T-helper 17 cell (primary cell): ENCODE measurements around the gene QSOX2. TPM values are rescaled to one million over a fixed set of nuclear protein-coding genes. Genes with fewer than 3 reads are reported as not detected.
A peak's percentile ranks its signal among the peaks of the same experiment; 100 is the strongest.

Experiments
- ATAC-seq: fragments of 150-1000 bp; cut with Tn5 transposase; 2 replicates; pipeline ENCODE4 v1.10.0; 2021; ENCODE audit warnings: mild to moderate bottlenecking, moderate library complexity
- DNase-seq, 3 donors: peaks; one replicate each; pipeline versions ENCODE4 v3.0.0 to v3.0.0-alpha.2; 2020 to 2021
- H3K9me3 ChIP-seq: one replicate; pipeline ENCODE4 v1.7.0; 2013; ENCODE audit warnings: low read length, mild to moderate bottlenecking; ENCODE audit not compliant: control insufficient read depth, poor library complexity, severe bottlenecking
- H3K27ac Mint-ChIP-seq: one replicate; pipeline ENCODE4 v1.8.0; 2022; ENCODE audit warnings: mild to moderate bottlenecking, moderate library complexity, mixed read lengths
- H3K27me3 Mint-ChIP-seq: one replicate; pipeline ENCODE4 v1.8.0; 2022; ENCODE audit warnings: mixed read lengths
- H3K36me3 Mint-ChIP-seq: one replicate; pipeline ENCODE4 v1.8.0; 2022; ENCODE audit warnings: low read depth, mixed read lengths
- H3K4me1 Mint-ChIP-seq: one replicate; pipeline ENCODE4 v1.8.0; 2022; ENCODE audit warnings: mild to moderate bottlenecking, mixed read lengths
- H3K4me3 Mint-ChIP-seq: one replicate; pipeline ENCODE4 v1.8.0; 2022; ENCODE audit warnings: mild to moderate bottlenecking, moderate library complexity, mixed read lengths
- total RNA-seq, 4 donors: library from RNA in 2 of 4; stranded (reverse) in 2 of 4; gene quantifications; one replicate each; pipeline ENCODE4 v1.2.3 and lab custom pipeline; 2022 to 2026

Gene QSOX2
- total RNA-seq, 2 donors from 2014 or later: 12.6 to 15.5 TPM

- Mint-ChIP-seq H3K27ac (no peak overlapping the region), H3K4me3 (no peak overlapping the region), H3K27me3 (no peaks in the 10 kb centered on the region), H3K36me3 (no peaks in the 10 kb centered on the region), H3K4me1 (peaks cover 27% of the 10 kb centered on the region)
- no peaks in the 10 kb centered on the region for H3K9me3 ChIP-seq
- DNase-seq (no peak), ATAC-seq (no peak)
Measured at GRCh38 chr9:136247551-136247916, 1.9 kb upstream of the QSOX2 start.

GRCh38 chr9:136246849-136247550, 1.4 kb upstream of the QSOX2 start:
- ATAC-seq (no peak), DNase-seq (no peak)
- no peaks in the 10 kb centered on the region for H3K27me3 Mint-ChIP-seq
- no peak overlapping the region for H3K27ac Mint-ChIP-seq
- no peaks in the 10 kb centered on the region for H3K36me3 Mint-ChIP-seq
- peaks cover 30% of the 10 kb centered on the region for H3K4me1 Mint-ChIP-seq
- H3K4me3 Mint-ChIP-seq: no peak overlapping the region
- H3K9me3 ChIP-seq: no peaks in the 10 kb centered on the region

DNA sequence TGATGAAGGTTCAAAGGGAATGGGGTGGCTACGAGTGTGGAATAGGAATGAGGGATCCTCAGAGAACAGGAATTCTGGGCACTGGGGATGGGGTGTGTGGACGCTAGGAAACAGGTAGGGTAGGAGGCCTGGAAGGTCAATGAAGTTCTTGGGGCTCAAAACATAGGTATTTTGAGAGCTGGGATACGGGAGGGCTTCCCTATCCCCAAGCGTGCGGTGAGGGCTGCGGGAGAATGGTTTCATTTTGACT, 718 bp downstream of the QSOX2 start:
- H3K27ac Mint-ChIP-seq: peak overlapping the region; percentile 94

GRCh38 chr9:136244122-136244968, 1.3 kb downstream of the QSOX2 start:
- H3K27ac Mint-ChIP-seq: peak overlapping the region; percentile 94
- H3K36me3 Mint-ChIP-seq: no peaks in the 10 kb centered on the region
- peak overlapping the region; percentile 99 for H3K4me3 Mint-ChIP-seq
- no peaks in the 10 kb centered on the region for H3K27me3 Mint-ChIP-seq
- no peaks in the 10 kb centered on the region for H3K9me3 ChIP-seq
- peaks cover 36% of the 10 kb centered on the region for H3K4me1 Mint-ChIP-seq
- DNase-seq (no peak), ATAC-seq (peak; percentile 20)

More for the DNA sequence above, 718 bp downstream of the QSOX2 start:
- no peaks in the 10 kb centered on the region for H3K36me3 Mint-ChIP-seq
- no peaks in the 10 kb centered on the region for H3K9me3 ChIP-seq
- peaks cover 33% of the 10 kb centered on the region for H3K4me1 Mint-ChIP-seq
- H3K27me3 Mint-ChIP-seq: no peaks in the 10 kb centered on the region
- DNase-seq (no peak), ATAC-seq (no peak)
- peak overlapping the region; percentile 99 for H3K4me3 Mint-ChIP-seq

- H3K9me3 ChIP-seq: no peaks in the 10 kb centered on the region
- no peaks in the 10 kb centered on the region for H3K36me3 Mint-ChIP-seq
- peak overlapping the region; percentile 99 for H3K4me3 Mint-ChIP-seq
- DNase-seq: no peak
- peaks cover 41% of the 10 kb centered on the region for H3K4me1 Mint-ChIP-seq
- H3K27ac Mint-ChIP-seq: peak overlapping the region; percentile 94
- no peak for ATAC-seq
- no peaks in the 10 kb centered on the region for H3K27me3 Mint-ChIP-seq
Measured at GRCh38 chr9:136243631-136244030, 2.0 kb downstream of the QSOX2 start.

- Mint-ChIP-seq H3K27ac (no peak overlapping the region), H3K4me3 (peak overlapping the region; percentile 63), H3K27me3 (no peaks in the 10 kb centered on the region), H3K36me3 (no peaks in the 10 kb centered on the region), H3K4me1 (peaks cover 41% of the 10 kb centered on the region)
- ATAC-seq: no peak
- no peak for DNase-seq
- H3K9me3 ChIP-seq: no peaks in the 10 kb centered on the region
Measured at GRCh38 chr9:136242918-136243525, 2.6 kb downstream of the QSOX2 start.

DNA sequence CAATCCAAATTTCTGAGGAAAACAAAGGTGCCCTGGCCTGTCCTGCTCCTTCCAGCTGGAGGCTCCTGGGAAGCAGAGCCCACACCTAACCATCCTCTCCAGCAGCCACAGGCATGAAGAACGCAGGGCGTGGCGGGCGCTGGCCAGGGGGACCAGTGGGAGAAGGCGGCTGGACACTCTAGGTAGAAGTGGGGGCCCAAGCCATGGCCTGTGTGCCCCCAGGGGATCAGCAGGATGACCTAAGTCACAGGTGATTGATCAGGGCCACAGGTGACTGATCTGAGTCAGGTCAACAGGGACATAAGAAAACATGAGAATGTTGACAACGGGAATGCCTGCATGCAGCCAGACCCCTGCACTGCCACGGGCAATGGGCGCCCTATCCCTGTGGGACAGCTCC, 3.4 kb downstream of the QSOX2 start:
- no peak overlapping the region for H3K4me3 Mint-ChIP-seq
- ATAC-seq (no peak), DNase-seq (no peak)
- no peaks in the 10 kb centered on the region for H3K27me3 Mint-ChIP-seq
- H3K4me1 Mint-ChIP-seq: peaks cover 41% of the 10 kb centered on the region
- H3K27ac Mint-ChIP-seq: no peak overlapping the region
- H3K36me3 Mint-ChIP-seq: no peaks in the 10 kb centered on the region
- H3K9me3 ChIP-seq: no peaks in the 10 kb centered on the region

- Mint-ChIP-seq H3K4me3 (no peak overlapping the region), H3K27ac (no peak overlapping the region), H3K4me1 (peaks cover 41% of the 10 kb centered on the region), H3K36me3 (no peaks in the 10 kb centered on the region), H3K27me3 (no peaks in the 10 kb centered on the region)
- no peak for DNase-seq
- H3K9me3 ChIP-seq: no peaks in the 10 kb centered on the region
- ATAC-seq: no peak
Measured at GRCh38 chr9:136241542-136241941, 4.1 kb downstream of the QSOX2 start.

GRCh38 chr9:136240941-136241340, 4.7 kb downstream of the QSOX2 start:
- Mint-ChIP-seq H3K27me3 (no peaks in the 10 kb centered on the region), H3K4me1 (peaks cover 40% of the 10 kb centered on the region), H3K27ac (no peak overlapping the region), H3K36me3 (no peaks in the 10 kb centered on the region), H3K4me3 (no peak overlapping the region)
- ATAC-seq (no peak), DNase-seq (no peak)
- no peaks in the 10 kb centered on the region for H3K9me3 ChIP-seq

DNA sequence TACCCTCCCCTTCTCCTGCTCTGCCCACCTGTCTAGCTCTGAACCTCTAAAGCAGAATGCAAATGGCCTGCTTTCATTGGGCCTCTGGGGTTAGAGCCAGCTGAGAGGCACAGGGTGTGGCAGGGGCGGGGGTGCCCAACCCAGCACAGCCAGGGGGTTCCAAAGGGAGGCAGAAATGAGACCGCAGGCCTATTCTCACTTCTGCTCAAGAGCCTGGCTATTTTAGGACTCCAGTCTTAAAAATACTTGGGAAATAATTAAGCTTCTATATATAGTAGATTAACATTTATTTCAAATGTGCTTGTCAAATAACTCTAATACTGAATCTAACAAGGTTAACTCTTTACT, 5.7 kb downstream of the QSOX2 start:
- DNase-seq (no peak), ATAC-seq (peak; percentile 57)
- Mint-ChIP-seq H3K4me1 (peaks cover 36% of the 10 kb centered on the region), H3K27ac (no peak overlapping the region), H3K4me3 (no peak overlapping the region), H3K27me3 (no peaks in the 10 kb centered on the region), H3K36me3 (peaks cover 2% of the 10 kb centered on the region)
- no peaks in the 10 kb centered on the region for H3K9me3 ChIP-seq

DNA sequence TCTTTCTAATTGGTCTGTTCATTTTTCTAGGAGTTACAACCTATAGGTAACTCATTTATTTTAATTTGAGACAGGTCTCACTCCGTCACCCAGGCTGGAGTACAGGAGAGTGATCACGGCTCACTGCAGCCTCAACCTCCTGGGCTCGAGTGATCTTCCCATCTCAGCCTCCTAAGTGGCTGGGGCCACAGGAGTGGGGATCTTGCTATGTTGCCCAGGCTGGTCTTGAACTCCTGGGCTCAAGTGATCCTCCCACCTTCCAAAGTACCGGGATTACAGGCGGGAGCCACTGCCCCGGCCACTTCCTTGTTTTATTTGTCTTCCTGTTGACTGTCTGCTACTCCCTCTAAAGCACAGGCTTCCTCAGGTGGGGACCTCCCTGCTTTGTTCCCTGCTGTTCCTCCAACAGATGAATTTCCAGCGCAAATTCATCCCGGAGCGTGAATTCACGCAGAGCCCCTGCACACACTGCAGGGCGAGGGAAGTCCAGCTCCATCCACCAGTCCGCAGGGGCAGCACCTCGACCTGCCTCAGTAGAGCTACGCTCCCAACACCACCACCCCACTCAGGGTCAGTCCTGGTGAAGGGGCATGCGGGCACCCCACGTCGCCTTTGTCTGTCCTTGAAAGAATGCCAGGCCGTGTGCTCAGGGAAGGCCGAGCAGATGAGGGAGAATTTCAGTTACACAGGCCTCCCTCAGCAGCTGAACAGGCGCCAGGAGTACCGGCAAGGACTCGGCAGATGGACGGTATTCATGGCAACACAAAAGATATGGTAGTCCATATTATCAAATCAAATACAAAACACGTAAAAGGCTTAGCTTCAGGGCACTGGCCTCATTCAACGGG, 6.3 kb downstream of the QSOX2 start:
- ATAC-seq: no peak
- H3K36me3 Mint-ChIP-seq: peaks cover 3% of the 10 kb centered on the region
- H3K4me1 Mint-ChIP-seq: peaks cover 30% of the 10 kb centered on the region
- no peak overlapping the region for H3K27ac Mint-ChIP-seq
- DNase-seq: no peak
- no peaks in the 10 kb centered on the region for H3K9me3 ChIP-seq
- H3K27me3 Mint-ChIP-seq: no peaks in the 10 kb centered on the region
- H3K4me3 Mint-ChIP-seq: no peak overlapping the region

DNA sequence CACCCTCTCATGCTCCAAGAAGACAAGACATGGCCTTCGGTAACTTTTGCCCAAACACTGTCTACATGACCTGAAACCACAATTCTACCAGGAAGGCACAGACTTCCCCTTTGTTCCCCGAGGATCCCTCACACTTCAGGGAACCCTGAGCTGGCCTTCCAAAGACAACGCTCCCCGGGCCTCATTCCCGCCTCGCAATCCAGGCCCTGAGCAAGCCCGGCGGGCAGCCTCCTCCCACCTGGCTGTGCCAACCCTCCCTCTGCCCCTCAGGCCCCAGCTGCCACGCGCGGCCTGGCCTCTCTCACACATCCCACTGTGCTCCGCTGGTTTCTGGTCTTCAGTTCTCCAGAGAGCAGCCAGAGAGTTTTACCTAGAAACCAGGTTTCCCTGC, 7.3 kb downstream of the QSOX2 start:
- Mint-ChIP-seq H3K4me1 (peaks cover 22% of the 10 kb centered on the region), H3K4me3 (peak overlapping the region; percentile 15), H3K27ac (no peak overlapping the region), H3K36me3 (peaks cover 3% of the 10 kb centered on the region), H3K27me3 (no peaks in the 10 kb centered on the region)
- no peaks in the 10 kb centered on the region for H3K9me3 ChIP-seq
- ATAC-seq (no peak), DNase-seq (no peak)
